ENCODE data around the gene MAJIN. TPM values are rescaled to one million over a fixed set of nuclear protein-coding genes. Genes with fewer than 3 reads are reported as not detected.
"Not testable (repeated sequence)": the region's sequence is repeated elsewhere in the genome, so short reads cannot be mapped to it uniquely, and the experiment has no call there.

MAJIN gene
- total and polyA plus RNA-seq, 4 donors, result 0.09 to 0.31 TPM; not detected in 2

DNA sequence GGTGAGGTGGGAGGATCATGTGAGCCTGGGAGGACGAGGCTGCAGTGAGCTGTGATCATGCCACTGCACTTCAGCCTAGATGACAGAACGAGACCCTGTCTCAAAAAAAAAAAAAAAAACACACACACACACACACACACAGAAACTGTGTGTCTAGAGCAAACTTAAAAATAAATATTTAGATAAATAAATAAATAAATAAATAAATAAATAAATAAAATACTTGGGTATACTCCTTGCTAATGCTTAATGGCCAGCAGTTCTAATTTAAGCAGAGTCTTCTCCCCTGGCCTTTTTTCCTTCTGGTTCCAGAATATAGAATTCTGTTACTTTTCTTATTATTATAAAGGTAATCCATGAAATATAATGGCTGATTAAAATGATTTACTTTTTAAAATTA is 37.0 kb upstream of the MAJIN start:
- H3K9ac ChIP-seq (ENCODE audit: low read depth in 1 of 2, low read length in 2 of 2), result no peak overlapping the region
- DNase-seq (ENCODE audit: low spot score), result no peak
- H3K27me3 ChIP-seq (ENCODE audit: control insufficient read depth in 4 of 4, insufficient read depth in 4 of 4, low read length in 3 of 4), result no peaks in the 10 kb centered on the region
- WGBS, result 96% methylated on average over 2 of the region's 2 CpGs
- no peaks in the 10 kb centered on the region for H3K36me3 ChIP-seq (ENCODE audit: control insufficient read depth in 4 of 4, insufficient read depth in 3 of 4, low read depth in 1 of 4, low read length in 3 of 4)
- no peak overlapping the region for H3K4me3 ChIP-seq (ENCODE audit: low read depth in 1 of 3, low read length in 3 of 3)
- no peak overlapping the region for H3K27ac ChIP-seq (ENCODE audit: low read depth in 1 of 2, low read length in 2 of 2)
- TF ChIP-seq FOXA1 (IDR thresholded peaks at IDR 0.05) (no peak), RAD21 (IDR thresholded peaks at IDR 0.05) (no peak), YY1 (IDR thresholded peaks at IDR 0.05) (no peak)
- TF ChIP-seq, protein P1, sequence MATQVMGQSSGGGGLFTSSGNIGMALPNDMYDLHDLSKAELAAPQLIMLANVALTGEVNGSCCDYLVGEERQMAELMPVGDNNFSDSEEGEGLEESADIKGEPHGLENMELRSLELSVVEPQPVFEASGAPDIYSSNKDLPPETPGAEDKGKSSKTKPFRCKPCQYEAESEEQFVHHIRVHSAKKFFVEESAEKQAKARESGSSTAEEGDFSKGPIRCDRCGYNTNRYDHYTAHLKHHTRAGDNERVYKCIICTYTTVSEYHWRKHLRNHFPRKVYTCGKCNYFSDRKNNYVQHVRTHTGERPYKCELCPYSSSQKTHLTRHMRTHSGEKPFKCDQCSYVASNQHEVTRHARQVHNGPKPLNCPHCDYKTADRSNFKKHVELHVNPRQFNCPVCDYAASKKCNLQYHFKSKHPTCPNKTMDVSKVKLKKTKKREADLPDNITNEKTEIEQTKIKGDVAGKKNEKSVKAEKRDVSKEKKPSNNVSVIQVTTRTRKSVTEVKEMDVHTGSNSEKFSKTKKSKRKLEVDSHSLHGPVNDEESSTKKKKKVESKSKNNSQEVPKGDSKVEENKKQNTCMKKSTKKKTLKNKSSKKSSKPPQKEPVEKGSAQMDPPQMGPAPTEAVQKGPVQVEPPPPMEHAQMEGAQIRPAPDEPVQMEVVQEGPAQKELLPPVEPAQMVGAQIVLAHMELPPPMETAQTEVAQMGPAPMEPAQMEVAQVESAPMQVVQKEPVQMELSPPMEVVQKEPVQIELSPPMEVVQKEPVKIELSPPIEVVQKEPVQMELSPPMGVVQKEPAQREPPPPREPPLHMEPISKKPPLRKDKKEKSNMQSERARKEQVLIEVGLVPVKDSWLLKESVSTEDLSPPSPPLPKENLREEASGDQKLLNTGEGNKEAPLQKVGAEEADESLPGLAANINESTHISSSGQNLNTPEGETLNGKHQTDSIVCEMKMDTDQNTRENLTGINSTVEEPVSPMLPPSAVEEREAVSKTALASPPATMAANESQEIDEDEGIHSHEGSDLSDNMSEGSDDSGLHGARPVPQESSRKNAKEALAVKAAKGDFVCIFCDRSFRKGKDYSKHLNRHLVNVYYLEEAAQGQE (IDR thresholded peaks at IDR 0.05), result no peak
- peaks cover 0 to 9% (median 7%) of the 10 kb centered on the region in 4 donors for H3K4me1 ChIP-seq (ENCODE audit: control insufficient read depth in 4 of 4, insufficient read depth in 4 of 4, low read length in 3 of 4)
- no peaks in the 10 kb centered on the region for H3K9me3 ChIP-seq (ENCODE audit: control insufficient read depth in 4 of 4, low read length in 3 of 4)

DNA sequence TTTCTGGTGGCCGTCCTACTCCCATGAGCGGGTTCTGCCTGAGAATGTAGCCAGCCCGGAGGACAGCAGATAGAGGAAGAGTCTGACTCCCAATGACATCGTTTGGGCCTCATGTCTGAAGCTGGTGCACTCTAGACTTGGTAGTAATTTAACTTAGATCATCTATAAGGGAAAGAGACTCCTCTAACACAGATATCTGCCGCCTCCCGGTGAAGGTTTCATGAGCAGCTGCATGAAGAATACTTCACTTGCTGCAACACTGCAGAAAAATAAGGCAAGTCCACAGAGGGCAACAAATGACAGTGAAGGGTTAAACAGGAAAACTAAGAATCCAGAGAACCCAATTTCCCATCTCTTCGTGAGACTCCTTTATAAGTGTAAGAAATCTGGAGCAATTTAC is 36.1 kb upstream of the MAJIN start:
- Histone ChIP-seq H3K27ac (ENCODE audit: low read depth in 1 of 2, low read length in 2 of 2) (no peak overlapping the region), H3K9me3 (ENCODE audit: control insufficient read depth in 4 of 4, low read length in 3 of 4) (no peaks in the 10 kb centered on the region), H3K4me1 (ENCODE audit: control insufficient read depth in 4 of 4, insufficient read depth in 4 of 4, low read length in 3 of 4) (peaks cover 0 to 1% (median under 1%) of the 10 kb centered on the region in 4 donors), H3K9ac (ENCODE audit: low read depth in 1 of 2, low read length in 2 of 2) (no peak overlapping the region), H3K27me3 (ENCODE audit: control insufficient read depth in 4 of 4, insufficient read depth in 4 of 4, low read length in 3 of 4) (no peaks in the 10 kb centered on the region), H3K36me3 (ENCODE audit: control insufficient read depth in 4 of 4, insufficient read depth in 3 of 4, low read depth in 1 of 4, low read length in 3 of 4) (no peaks in the 10 kb centered on the region), H3K4me3 (ENCODE audit: low read depth in 1 of 3, low read length in 3 of 3) (no peak overlapping the region)
- no peak for DNase-seq (ENCODE audit: low spot score)
- TF ChIP-seq, protein P2, sequence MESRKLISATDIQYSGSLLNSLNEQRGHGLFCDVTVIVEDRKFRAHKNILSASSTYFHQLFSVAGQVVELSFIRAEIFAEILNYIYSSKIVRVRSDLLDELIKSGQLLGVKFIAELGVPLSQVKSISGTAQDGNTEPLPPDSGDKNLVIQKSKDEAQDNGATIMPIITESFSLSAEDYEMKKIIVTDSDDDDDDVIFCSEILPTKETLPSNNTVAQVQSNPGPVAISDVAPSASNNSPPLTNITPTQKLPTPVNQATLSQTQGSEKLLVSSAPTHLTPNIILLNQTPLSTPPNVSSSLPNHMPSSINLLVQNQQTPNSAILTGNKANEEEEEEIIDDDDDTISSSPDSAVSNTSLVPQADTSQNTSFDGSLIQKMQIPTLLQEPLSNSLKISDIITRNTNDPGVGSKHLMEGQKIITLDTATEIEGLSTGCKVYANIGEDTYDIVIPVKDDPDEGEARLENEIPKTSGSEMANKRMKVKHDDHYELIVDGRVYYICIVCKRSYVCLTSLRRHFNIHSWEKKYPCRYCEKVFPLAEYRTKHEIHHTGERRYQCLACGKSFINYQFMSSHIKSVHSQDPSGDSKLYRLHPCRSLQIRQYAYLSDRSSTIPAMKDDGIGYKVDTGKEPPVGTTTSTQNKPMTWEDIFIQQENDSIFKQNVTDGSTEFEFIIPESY (IDR thresholded peaks at IDR 0.05), result no peak
- TF ChIP-seq NR2F2 (IDR thresholded peaks at IDR 0.05) (no peak), EGR1 (IDR thresholded peaks at IDR 0.05; ENCODE audit: low read depth in 2 of 2) (no peak), HNF4G (IDR thresholded peaks at IDR 0.05) (no peak), FOXA2 (IDR thresholded peaks at IDR 0.05) (no peak), RXRA (IDR thresholded peaks at IDR 0.05) (no peak), TAF1 (conservative IDR thresholded peaks at IDR 0.05) (no peak), SP1 (IDR thresholded peaks at IDR 0.05) (no peak), GABPA (IDR thresholded peaks at IDR 0.05 in 1 of 2, conservative IDR thresholded peaks at IDR 0.05 in 1 of 2) (no peak), YY1 (IDR thresholded peaks at IDR 0.05) (no peak), JUND (IDR thresholded peaks at IDR 0.05) (no peak), HNF4A (conservative IDR thresholded peaks at IDR 0.05) (no peak), FOXA1 (IDR thresholded peaks at IDR 0.05) (no peak), RAD21 (IDR thresholded peaks at IDR 0.05) (no peak)
- TF ChIP-seq, protein P3, sequence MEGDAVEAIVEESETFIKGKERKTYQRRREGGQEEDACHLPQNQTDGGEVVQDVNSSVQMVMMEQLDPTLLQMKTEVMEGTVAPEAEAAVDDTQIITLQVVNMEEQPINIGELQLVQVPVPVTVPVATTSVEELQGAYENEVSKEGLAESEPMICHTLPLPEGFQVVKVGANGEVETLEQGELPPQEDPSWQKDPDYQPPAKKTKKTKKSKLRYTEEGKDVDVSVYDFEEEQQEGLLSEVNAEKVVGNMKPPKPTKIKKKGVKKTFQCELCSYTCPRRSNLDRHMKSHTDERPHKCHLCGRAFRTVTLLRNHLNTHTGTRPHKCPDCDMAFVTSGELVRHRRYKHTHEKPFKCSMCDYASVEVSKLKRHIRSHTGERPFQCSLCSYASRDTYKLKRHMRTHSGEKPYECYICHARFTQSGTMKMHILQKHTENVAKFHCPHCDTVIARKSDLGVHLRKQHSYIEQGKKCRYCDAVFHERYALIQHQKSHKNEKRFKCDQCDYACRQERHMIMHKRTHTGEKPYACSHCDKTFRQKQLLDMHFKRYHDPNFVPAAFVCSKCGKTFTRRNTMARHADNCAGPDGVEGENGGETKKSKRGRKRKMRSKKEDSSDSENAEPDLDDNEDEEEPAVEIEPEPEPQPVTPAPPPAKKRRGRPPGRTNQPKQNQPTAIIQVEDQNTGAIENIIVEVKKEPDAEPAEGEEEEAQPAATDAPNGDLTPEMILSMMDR (IDR thresholded peaks at IDR 0.05; ENCODE audit: low read depth, low read length, missing input control), result no peak
- TF ChIP-seq, protein P4, sequence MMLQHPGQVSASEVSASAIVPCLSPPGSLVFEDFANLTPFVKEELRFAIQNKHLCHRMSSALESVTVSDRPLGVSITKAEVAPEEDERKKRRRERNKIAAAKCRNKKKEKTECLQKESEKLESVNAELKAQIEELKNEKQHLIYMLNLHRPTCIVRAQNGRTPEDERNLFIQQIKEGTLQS (IDR thresholded peaks at IDR 0.05), result no peak
- TF ChIP-seq, protein P5, sequence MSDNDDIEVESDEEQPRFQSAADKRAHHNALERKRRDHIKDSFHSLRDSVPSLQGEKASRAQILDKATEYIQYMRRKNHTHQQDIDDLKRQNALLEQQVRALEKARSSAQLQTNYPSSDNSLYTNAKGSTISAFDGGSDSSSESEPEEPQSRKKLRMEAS (IDR thresholded peaks at IDR 0.05), result no peak
- TF ChIP-seq, protein P1 (IDR thresholded peaks at IDR 0.05), result no peak
- WGBS, result 78% methylated on average over 7 of the region's 7 CpGs

DNA sequence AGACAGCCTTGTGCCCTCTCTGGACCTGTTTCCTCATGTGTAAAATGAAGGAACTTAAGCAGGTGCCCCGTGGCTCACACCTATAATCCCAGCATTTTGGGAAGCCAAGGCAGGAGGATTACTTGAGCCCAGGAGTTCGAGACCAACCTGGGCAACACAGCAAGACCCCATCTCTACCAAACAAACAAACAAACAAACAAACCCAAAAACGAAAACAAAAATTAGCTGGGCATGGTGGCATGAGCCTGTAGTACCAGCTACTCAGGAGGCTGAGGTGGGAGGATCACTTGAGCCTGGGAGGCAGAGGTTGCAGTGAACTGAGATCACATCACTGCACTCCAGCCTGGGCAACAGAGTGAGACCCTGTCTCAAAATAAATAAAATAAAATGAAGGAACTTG is 32.1 kb upstream of the MAJIN start:
- DNase-seq (ENCODE audit: low spot score); H3K27me3 ChIP-seq (ENCODE audit: control insufficient read depth in 4 of 4, insufficient read depth in 4 of 4, low read length in 3 of 4); H3K36me3 ChIP-seq (ENCODE audit: control insufficient read depth in 4 of 4, insufficient read depth in 3 of 4, low read depth in 1 of 4, low read length in 3 of 4); H3K27ac ChIP-seq (ENCODE audit: low read depth in 1 of 2, low read length in 2 of 2); H3K4me3 ChIP-seq (ENCODE audit: low read depth in 1 of 3, low read length in 3 of 3); H3K4me1 ChIP-seq (ENCODE audit: control insufficient read depth in 4 of 4, insufficient read depth in 4 of 4, low read length in 3 of 4); H3K9me3 ChIP-seq (ENCODE audit: control insufficient read depth in 4 of 4, low read length in 3 of 4); H3K9ac ChIP-seq (ENCODE audit: low read depth in 1 of 2, low read length in 2 of 2): not testable (repeated sequence)
- 74% methylated on average over 3 of the region's 3 CpGs for WGBS

All from liver (tissue), 9 donors.